NCI-H510A (cell line): ENCODE measurements around the gene GALNT7.

ENCODE experiments used
- DNase-seq: peaks from one replicate; lab custom pipeline; 2025; lab: John Stamatoyannopoulos, UW

Gene GALNT7

DNA sequence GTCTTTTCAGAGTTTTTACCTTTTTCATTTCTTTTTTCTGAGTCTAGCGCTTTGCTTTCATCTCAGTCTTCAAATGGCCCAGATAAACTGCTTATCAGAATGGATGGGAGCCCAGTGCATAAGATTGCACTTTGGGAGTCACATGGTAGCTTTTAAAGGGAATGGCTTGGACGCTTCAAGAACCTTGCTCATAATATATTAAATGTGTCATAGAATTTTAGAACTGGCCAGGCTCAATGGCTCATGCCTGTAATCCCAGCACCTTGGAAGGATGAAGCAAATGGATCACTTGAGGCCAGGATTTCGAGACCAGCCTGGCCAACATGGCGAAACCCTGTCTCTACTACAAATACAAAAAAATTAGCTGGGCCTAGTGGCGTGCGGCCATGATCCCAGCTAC lies 97.1 kb downstream of the GALNT7 start:
- DNase-seq: no peak

- DNase-seq: no peak
Measured at GRCh38 chr4:173267711-173268110, 99.1 kb downstream of the GALNT7 start.

- no peak for DNase-seq
Measured at GRCh38 chr4:173269280-173269679, 100.7 kb downstream of the GALNT7 start.

GRCh38 chr4:173270312-173271027 lies 101.9 kb downstream of the GALNT7 start:
- no peak for DNase-seq

GRCh38 chr4:173272314-173272713 lies 103.7 kb downstream of the GALNT7 start:
- DNase-seq: no peak

DNA sequence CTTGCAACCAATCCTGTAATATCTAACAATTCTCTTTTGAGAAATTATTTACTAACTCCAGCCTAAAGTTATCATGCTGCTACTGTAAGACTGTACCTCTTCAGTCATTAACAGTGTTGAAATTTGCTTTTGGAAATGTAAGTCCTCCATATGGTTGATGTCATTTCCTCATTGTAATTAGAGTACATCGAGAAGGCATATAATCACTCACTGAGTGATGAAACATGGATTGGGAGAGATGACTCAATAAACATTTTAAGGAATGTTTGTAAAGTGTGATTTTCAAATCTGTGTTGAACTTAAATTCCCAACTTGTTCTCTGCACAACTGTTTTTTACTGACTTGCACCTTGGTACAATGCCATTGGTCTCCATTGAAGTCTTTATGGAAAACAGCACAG lies 104.4 kb downstream of the GALNT7 start:
- DNase-seq: no peak

GRCh38 chr4:173273941-173274340 lies 105.3 kb downstream of the GALNT7 start:
- no peak for DNase-seq

DNA sequence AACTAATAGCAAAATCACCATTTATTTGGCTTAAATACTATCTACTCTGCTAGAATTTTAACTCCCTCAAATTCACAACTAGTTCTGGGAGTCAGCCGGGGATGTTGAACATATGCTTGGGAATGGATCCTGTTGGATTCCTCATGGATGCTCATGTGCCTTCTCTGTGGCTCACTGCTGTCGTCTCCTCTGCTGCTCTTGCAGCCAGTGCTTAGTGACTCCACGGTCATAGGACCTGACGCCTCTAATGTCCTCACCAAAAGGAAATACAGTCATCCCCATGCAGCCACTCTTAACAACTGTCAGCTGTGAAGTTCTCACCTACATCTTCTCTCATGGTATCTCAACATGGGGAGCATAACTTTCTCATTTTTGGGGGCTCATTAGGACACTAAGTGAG lies 106.1 kb downstream of the GALNT7 start:
- DNase-seq: no peak

DNA sequence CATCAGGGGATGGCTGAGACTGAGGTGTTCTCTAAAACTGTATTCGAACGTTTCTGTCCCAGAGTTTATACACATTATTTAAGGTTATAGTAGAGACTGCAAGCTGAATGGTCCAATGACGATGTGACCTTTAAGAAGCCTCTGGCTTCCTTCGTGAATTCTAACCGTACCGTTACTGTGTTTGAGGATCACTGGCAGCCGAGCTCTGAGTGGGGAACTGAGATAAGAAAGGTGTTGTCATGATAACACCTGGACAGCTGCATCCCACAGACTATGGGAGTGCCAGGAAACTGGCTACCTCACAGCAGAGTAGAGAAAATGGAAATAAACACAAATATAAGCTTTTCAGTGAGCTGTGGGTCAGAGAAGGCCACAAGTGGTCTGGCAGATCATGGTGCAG lies 106.5 kb downstream of the GALNT7 start:
- DNase-seq: no peak

DNA sequence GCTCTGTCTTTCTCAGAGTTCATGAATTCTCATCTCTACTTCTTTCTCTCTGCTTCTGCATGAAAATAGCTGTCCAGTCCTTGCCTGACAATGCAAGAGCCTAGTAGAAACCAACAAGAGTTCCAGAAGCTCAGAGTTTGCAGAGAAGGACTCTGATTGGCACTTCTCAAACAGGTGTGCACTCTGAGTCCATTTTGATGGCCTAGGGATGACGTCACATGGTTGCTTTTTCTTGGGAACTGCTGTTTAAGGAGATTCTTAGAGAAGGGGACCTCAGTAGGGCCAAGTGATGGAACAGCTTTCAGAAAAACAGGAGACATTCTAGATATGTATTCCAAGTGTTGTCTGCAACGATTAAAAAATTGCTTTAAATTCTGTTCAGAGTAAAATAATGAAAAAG lies 108.7 kb downstream of the GALNT7 start:
- DNase-seq: no peak

GRCh38 chr4:173280998-173281397 lies 112.4 kb downstream of the GALNT7 start:
- DNase-seq: no peak

- no peak for DNase-seq
Measured at GRCh38 chr4:173281406-173282255, 113.0 kb downstream of the GALNT7 start.

DNA sequence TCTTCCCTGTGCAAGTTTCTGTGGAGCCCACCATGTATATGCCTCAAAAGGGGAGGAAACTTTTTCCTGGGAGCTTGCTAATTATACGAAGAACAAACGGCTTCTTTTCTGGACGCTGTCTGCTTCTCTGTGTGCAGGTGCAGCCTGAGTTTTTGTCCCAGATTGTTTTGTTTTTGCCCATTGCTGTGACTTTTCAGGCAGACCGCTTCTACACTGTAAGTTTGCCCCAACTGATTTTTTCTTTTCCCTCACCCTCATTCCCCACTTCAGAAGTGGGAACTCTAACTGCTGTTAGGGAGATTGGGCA lies 113.6 kb downstream of the GALNT7 start:
- DNase-seq: no peak

GRCh38 chr4:173282626-173283025 lies 114.0 kb downstream of the GALNT7 start:
- no peak for DNase-seq

DNA sequence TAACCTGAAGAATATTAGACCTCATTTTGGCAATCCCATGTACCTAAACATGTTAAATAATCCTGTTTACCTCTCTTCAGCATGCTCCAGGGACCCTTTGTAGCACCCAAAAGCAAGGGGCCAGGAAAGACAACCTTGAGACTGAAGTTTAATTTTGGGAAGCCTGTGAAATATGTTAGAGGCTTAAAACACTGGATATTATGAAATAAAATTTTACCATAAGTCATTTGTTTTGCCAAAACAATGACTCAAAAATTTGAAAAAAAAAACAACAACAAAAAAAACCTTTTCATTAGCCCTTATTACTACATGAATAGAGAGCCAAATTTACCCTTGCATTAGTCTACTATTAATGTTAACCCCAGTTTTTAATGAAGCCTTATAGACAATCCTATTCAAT lies 115.9 kb downstream of the GALNT7 start:
- no peak for DNase-seq

DNA sequence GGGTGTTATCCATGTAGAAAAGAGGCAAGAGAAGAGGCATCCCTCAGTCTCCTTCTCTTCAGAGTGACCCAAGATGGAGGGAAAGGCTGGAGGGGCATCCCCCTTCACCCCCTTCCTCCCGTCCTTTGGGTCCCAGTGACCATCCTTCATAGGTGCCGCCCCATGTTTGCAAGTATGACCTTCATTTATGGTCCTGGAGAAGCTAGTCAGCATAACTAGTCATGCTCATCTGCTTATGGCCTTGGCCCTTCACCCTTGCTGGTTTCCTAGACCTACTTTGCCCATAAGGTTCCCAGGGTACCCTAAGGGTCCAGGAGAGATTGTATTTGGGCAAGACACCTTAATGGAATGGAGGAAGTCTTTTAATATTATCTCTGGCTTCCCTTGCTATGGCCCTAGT lies 118.9 kb downstream of the GALNT7 start:
- DNase-seq: no peak

DNA sequence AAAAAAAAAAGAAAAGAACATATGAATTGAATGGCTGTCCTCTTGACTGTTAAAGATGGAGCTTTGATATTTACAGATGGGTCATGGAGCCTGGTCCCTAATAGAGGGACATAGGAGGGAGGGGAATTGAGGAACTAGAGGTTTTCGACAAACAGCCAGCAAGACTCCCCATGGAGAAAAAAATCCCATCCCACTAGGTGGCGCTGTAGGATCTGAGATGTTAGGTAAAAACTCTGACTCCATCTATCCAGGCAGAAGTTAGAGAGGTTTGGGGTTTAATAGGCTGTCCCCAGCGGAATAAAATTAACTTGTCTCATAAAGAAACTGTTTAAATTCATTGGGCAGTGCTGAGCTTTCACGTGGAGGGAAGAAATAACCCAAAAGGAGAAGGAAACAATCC lies 119.7 kb downstream of the GALNT7 start:
- no peak for DNase-seq

- DNase-seq: no peak
Measured at GRCh38 chr4:173288698-173289352, 120.2 kb downstream of the GALNT7 start.

DNA sequence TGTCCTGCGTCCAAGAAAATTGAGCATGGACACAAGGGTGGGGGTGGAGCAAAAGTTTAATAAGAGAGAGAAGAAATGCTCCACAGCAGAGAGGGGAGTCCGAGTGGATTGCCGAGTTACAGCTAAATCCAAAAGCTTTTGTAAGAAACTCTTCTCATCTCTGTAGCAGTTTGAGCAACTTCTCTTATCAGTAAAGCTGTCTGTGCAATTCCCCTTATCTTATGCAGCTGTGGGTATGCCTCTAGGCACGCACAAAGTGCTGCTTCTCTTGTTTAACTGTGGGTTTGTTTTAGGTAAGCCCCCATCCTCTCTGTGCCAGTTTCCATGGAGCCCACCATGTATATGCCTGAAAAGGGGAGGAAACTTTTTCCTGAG lies 120.7 kb downstream of the GALNT7 start:
- no peak for DNase-seq

DNA sequence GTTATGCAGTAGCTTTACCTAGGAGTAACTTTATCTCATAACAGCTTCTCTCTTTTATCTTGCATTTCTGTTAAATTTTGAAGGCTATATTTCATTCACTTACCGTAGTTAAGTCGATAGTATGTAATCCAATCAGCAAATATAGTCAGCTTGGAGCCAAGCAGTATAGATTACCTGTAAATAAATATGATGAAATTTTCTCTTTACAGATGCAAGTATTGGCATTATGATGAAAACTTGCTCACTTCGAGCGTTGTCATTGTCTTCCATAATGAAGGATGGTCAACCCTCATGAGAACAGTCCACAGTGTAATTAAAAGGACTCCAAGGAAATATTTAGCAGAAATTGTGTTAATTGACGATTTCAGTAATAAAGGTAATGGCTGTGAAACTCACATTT lies 123.3 kb downstream of the GALNT7 start:
- DNase-seq: no peak

- DNase-seq: no peak
Measured at GRCh38 chr4:173293663-173294062, 125.1 kb downstream of the GALNT7 start.

- DNase-seq: no peak
Measured at GRCh38 chr4:173294444-173294843, 125.8 kb downstream of the GALNT7 start.

DNA sequence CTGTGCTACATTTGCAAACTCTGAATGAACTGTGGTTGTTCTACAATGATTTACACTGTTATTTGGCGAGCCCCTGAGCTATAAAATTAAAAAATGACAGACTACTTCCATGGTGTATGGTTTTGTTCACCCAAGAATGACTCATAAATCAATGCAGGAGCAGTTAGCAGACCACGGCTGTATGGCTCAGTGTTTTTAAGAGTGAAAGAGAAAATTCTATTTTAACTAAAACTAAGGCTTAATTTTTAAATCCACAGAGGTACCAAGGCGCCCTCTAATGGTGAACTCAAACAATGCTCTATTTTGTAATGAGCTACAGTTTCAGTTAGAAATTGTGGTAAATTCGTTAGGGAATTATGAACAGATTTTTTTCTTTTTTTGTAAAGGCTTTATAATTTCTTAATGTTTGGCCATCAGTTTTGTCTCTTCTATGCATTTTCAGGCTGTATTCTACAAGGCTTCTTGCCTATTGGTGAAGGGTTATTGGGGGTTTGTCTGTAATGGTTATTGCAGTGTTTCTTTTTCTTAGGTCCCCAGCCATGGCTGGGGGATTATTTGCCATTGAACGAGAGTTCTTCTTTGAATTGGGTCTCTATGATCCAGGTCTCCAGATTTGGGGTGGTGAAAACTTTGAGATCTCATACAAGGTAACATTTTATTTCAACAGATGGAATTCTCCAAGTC lies 133.0 kb downstream of the GALNT7 start:
- DNase-seq: no peak
